ENCODE data around the gene RIMS1. TPM values are rescaled to one million over a fixed set of nuclear protein-coding genes. Genes with fewer than 3 reads are reported as not detected.

The RIMS1 gene
- total RNA-seq, 1 donor from 2014 or later: 6.3 TPM

- Mint-ChIP-seq H3K9me3 (no peaks in the 10 kb centered on the region), H3K36me3 (no peaks in the 10 kb centered on the region), H3K27ac (no peak overlapping the region), H3K4me1 (peaks cover 14% of the 10 kb centered on the region), H3K4me3 (no peak overlapping the region), H3K27me3 (ENCODE audit: low read depth) (no peaks in the 10 kb centered on the region)
- TF ChIP-seq CTCF (IDR thresholded peaks at IDR 0.05; ENCODE audit: unreplicated experiment): no peak
- no peak for DNase-seq (ENCODE audit: low spot score in 2 of 2, unreplicated experiment in 2 of 2)
Measured at GRCh38 chr6:72133324-72133723, 247.0 kb downstream of the RIMS1 start.

- no peak for TF ChIP-seq CTCF (IDR thresholded peaks at IDR 0.05; ENCODE audit: unreplicated experiment)
- Mint-ChIP-seq H3K27me3 (ENCODE audit: low read depth) (no peaks in the 10 kb centered on the region), H3K27ac (no peak overlapping the region), H3K4me1 (no peaks in the 10 kb centered on the region), H3K9me3 (peaks cover 3% of the 10 kb centered on the region), H3K36me3 (no peaks in the 10 kb centered on the region), H3K4me3 (no peak overlapping the region)
- DNase-seq (ENCODE audit: low spot score in 2 of 2, unreplicated experiment in 2 of 2): no peak
Measured at GRCh38 chr6:72140795-72141194, 254.4 kb downstream of the RIMS1 start.

- no peaks in the 10 kb centered on the region for H3K27me3 Mint-ChIP-seq (ENCODE audit: low read depth)
- H3K9me3 Mint-ChIP-seq: peaks cover 22% of the 10 kb centered on the region
- no peaks in the 10 kb centered on the region for H3K4me1 Mint-ChIP-seq
- DNase-seq (ENCODE audit: low spot score in 2 of 2, unreplicated experiment in 2 of 2): no peak
- TF ChIP-seq CTCF (IDR thresholded peaks at IDR 0.05; ENCODE audit: unreplicated experiment): no peak
- no peak overlapping the region for H3K27ac Mint-ChIP-seq
- peaks cover 2% of the 10 kb centered on the region for H3K36me3 Mint-ChIP-seq
- H3K4me3 Mint-ChIP-seq: no peak overlapping the region
Measured at GRCh38 chr6:72149715-72150114, 263.4 kb downstream of the RIMS1 start.

GRCh38 chr6:72151742-72152141 is 265.4 kb downstream of the RIMS1 start:
- Mint-ChIP-seq H3K4me1 (no peaks in the 10 kb centered on the region), H3K27ac (no peak overlapping the region), H3K27me3 (ENCODE audit: low read depth) (no peaks in the 10 kb centered on the region), H3K4me3 (no peak overlapping the region), H3K9me3 (peaks cover 16% of the 10 kb centered on the region), H3K36me3 (no peaks in the 10 kb centered on the region)
- no peak for TF ChIP-seq CTCF (IDR thresholded peaks at IDR 0.05; ENCODE audit: unreplicated experiment)
- no peak for DNase-seq (ENCODE audit: low spot score in 2 of 2, unreplicated experiment in 2 of 2)

GRCh38 chr6:72175916-72176315 is 289.6 kb downstream of the RIMS1 start:
- DNase-seq (ENCODE audit: low spot score in 2 of 2, unreplicated experiment in 2 of 2): no peak
- TF ChIP-seq CTCF (IDR thresholded peaks at IDR 0.05; ENCODE audit: unreplicated experiment): no peak
- no peaks in the 10 kb centered on the region for H3K36me3 Mint-ChIP-seq

More at GRCh38 chr6:72175916-72176315, 289.6 kb downstream of the RIMS1 start:
- Mint-ChIP-seq H3K4me3 (no peak overlapping the region), H3K27ac (peak overlapping the region; percentile 47), H3K4me1 (peaks cover 15% of the 10 kb centered on the region), H3K9me3 (peaks cover 8% of the 10 kb centered on the region), H3K27me3 (ENCODE audit: low read depth) (peaks cover 11% of the 10 kb centered on the region)

Measured in mesothelial cell of epicardium (in vitro differentiated cells).